Bronchial smooth muscle cell (primary cell): ENCODE measurements around the gene FITM2. TPM values are rescaled to one million over a fixed set of nuclear protein-coding genes. Genes with fewer than 3 reads are reported as not detected.

Source experiments
- total RNA-seq: library from RNA; depleted of rRNA; stranded (reverse); fragments of >200 nt; gene quantifications from 2 replicates; pipeline ENCODE4 v1.2.1, GENCODE V29; 2014

The FITM2 gene, protein sequence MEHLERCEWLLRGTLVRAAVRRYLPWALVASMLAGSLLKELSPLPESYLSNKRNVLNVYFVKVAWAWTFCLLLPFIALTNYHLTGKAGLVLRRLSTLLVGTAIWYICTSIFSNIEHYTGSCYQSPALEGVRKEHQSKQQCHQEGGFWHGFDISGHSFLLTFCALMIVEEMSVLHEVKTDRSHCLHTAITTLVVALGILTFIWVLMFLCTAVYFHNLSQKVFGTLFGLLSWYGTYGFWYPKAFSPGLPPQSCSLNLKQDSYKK
- total RNA-seq = 4.4 and 6.7 TPM in 2 replicates

DNA sequence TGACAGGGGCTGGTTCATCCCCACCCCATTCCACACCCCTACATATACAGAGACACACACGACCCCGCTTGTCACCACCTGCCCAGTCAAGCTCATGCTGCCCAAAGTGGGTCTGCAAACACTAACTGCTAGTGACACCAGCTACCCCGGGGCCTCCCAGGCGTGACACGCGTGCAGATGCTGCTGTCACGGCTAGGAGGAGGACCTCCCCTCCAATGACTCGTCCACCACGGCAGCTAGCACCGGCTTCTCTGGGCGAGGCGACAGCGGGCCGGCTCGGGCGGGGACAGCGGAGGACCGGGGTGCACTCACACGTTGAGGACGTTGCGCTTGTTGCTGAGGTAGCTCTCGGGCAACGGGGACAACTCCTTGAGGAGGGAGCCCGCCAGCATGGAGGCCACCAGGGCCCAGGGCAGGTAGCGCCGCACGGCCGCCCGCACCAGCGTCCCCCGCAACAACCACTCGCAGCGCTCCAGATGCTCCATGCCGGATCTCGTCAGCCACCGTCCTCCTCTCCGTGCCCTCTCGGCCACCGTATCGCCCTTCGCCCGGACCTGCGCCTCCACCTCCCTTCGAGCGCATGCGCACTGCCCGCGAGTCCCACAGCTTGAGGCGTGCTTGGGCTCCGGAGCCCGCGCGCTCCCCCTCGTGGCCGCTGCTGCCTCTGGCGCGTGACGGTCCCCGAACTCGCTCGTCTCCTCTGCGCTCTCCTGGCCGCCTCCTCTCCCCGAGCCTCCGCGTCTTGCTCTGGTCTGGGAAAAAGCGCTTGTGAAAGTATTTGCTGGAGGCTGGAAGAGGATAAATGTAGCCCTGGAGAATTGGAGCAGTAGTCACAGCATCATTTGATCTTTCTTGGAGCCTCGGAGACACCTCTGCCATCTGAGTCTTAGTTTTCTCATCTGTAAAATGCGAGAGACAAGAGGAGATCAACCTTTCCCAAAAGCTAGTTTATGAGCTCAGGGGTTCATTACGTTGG is at the start of gene FITM2:
Gene FITM2, minus strand, starts transcription at position 539 of the 976 bp plus-strand sequence. Its CDS starts 54 bp downstream, at position 485.

DNA sequence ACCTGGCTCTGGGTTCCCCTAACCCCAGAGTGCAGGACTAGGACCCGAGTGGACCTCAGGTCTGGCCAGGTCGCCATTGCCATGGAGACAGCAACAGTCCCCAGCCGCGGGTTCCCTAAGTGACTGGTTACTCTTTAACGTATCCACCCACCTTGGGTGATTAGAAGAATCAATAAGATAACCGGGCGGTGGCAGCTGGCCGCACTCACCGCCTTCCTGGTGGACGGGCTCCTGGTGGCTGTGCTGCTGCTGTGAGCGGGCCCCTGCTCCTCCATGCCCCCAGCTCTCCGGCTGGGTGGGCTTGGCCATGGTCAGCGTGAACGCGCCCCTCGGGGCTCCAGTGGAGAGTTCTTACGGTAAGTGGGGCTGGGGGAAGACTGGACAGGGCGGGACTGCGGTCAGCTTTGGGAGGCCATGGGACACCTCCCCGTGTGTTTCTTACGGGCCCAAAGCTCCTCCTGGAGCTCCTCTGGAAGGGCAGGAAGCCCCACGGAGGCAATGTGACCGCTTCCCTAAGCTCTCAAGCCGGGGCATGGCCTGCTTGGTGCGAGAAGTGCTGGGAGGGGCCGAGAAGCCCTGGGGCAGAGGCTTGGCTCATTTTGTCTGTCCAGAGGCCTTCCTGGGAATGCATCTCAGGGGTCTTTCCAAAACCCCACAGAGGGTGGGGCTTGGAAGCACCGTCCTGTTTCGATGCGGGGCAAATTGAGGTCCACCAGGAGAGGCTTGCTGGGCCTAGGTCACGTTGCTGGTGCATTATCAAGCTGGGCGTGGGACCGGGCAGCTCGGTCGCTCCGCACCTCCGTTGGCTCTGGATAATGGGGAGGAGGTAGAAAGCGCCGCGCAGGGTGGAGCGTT is 44.7 kb upstream of the FITM2 start, which contains the start of gene HNF4A:
Gene HNF4A, plus strand, starts transcription at position 202 of the 855 bp plus-strand sequence. Its CDS starts 106 bp downstream, at position 308.

DNA sequence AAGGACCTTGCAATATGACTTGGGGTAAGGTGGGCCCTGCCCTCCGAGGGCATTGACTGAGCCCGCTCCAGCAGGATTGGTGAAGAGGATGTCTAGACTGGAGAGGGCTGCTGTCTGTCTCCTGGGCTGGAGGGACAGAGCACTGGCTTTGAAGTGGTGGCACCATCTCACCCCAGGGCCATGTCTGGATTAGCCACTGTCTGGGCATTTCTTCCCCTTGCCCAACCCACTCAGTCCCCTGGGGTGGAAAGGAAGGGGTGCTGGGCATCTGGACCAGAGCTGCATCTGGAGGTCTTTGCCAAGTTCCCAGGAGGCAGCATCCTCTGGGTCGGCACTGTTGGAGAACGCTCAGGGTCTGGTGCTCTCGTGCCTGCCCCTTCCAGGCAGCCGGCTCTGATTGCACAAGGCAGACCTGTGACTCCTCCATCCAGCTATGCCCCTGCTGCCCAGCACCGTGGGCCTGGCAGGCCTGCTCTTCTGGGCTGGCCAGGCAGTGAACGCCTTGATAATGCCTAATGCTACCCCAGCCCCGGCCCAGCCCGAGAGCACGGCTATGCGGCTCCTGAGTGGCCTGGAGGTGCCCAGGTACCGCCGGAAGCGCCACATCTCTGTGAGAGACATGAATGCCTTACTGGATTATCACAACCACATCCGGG is 25.9 kb upstream of the FITM2 start, which contains the start of gene R3HDML:
Gene R3HDML, plus strand, starts transcription at position 319 of the 656 bp plus-strand sequence. Its CDS starts 115 bp downstream, at position 434.

Other genes starting within 250 kb of the FITM2 start
- gene JPH2, start 124.0 kb downstream of the FITM2 start, total RNA-seq = under 0.01 TPM in 1 of 2 replicates, not detected in the other
- 45.1 and 66.8 TPM in 2 replicates for gene OSER1, start 100.4 kb downstream of the FITM2 start, total RNA-seq
- gene GDAP1L1, start 63.9 kb downstream of the FITM2 start, total RNA-seq = 0.17 TPM in 1 of 2 replicates, not detected in the other
- not detected in 2 replicates for gene R3HDML, start 25.8 kb upstream of the FITM2 start, total RNA-seq
- gene HNF4A, start 44.5 kb upstream of the FITM2 start, total RNA-seq = not detected in 2 replicates
- 5.5 and 7.7 TPM in 2 replicates for gene TTPAL, start 164.7 kb upstream of the FITM2 start, total RNA-seq
- gene SERINC3, start 210.9 kb upstream of the FITM2 start, total RNA-seq = 95.7 and 131 TPM in 2 replicates